Measurements from ENCODE around the gene ATXN3L.

The ATXN3L gene

DNA sequence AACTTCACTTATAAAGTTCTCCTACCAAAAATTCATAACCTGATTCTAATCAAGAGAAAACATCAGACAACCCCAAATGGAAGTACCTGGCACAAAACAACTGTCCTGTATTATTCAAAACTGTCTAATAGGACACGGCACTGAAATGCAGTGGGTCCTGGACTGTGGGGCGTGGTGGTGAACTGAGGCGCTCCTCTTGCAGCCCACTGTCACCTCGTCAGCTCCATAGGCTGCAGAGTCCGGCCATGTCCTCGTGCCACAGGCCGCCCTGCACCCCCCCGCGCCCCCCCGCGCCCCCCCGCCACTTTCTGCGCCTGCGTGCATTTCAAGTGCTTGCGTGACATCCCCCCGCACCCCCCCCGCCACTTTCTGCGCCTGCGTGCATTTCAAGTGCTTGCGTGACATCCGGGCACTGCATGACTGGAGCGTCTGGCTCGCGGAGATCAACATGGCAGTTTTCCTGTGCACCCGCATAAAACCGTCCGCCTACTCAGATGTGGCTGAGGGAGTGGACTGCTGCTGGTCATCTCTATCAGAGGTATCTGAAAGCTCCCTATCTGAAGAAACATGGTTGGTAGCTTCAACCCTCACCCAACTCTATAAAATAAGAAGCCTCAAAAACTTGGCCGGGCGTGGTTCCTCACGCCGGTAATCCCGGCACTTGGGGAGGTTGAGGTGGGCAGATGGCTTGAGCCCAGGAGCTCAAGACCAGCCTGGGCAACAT lies 28.8 kb downstream of the ATXN3L start:
- H3K27ac ChIP-seq = no peak overlapping the region
- no peak for TF ChIP-seq CTCF (IDR thresholded peaks at IDR 0.05)
- TF ChIP-seq ZFX (IDR thresholded peaks at IDR 0.05; ENCODE audit: borderline replicate concordance) = no peak

- H3K27ac ChIP-seq = no peak overlapping the region
- TF ChIP-seq CTCF (IDR thresholded peaks at IDR 0.05) = no peak
- TF ChIP-seq ZFX (IDR thresholded peaks at IDR 0.05; ENCODE audit: borderline replicate concordance) = no peak
Measured at GRCh38 chrX:13288671-13289070, 31.2 kb downstream of the ATXN3L start.

DNA sequence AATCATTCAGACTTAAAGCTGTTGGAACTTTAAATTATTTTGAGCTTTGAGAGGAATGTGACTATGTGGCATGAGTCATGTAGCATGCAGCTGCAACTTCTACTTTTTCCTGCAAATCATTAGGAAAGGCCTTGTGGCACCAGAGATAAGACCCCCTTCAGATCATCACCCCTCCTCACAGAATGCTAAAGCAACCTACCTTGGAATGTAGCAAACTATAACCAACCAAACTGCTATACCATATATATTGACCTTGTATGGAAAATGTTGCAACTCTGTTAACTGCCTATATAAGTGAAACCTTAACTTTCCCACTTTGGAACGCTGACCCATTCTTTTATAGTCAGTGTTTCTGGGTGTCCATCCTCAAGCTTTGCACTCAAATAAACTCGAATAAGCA lies 32.0 kb downstream of the ATXN3L start:
- TF ChIP-seq CTCF (IDR thresholded peaks at IDR 0.05) (no peak), ZFX (IDR thresholded peaks at IDR 0.05; ENCODE audit: borderline replicate concordance) (no peak)
- no peak overlapping the region for H3K27ac ChIP-seq

- TF ChIP-seq CTCF (IDR thresholded peaks at IDR 0.05) (no peak), ZFX (IDR thresholded peaks at IDR 0.05; ENCODE audit: borderline replicate concordance) (no peak)
- H3K27ac ChIP-seq = no peak overlapping the region
Measured at GRCh38 chrX:13285693-13286092, 34.2 kb downstream of the ATXN3L start.

- TF ChIP-seq CTCF (IDR thresholded peaks at IDR 0.05) (no peak), ZFX (IDR thresholded peaks at IDR 0.05; ENCODE audit: borderline replicate concordance) (no peak)
- no peak overlapping the region for H3K27ac ChIP-seq
Measured at GRCh38 chrX:13285229-13285628, 34.6 kb downstream of the ATXN3L start.

GRCh38 chrX:13284570-13284969 lies 35.3 kb downstream of the ATXN3L start:
- TF ChIP-seq ZFX (IDR thresholded peaks at IDR 0.05; ENCODE audit: borderline replicate concordance) = no peak
- no peak for TF ChIP-seq CTCF (IDR thresholded peaks at IDR 0.05)
- H3K27ac ChIP-seq = no peak overlapping the region

DNA sequence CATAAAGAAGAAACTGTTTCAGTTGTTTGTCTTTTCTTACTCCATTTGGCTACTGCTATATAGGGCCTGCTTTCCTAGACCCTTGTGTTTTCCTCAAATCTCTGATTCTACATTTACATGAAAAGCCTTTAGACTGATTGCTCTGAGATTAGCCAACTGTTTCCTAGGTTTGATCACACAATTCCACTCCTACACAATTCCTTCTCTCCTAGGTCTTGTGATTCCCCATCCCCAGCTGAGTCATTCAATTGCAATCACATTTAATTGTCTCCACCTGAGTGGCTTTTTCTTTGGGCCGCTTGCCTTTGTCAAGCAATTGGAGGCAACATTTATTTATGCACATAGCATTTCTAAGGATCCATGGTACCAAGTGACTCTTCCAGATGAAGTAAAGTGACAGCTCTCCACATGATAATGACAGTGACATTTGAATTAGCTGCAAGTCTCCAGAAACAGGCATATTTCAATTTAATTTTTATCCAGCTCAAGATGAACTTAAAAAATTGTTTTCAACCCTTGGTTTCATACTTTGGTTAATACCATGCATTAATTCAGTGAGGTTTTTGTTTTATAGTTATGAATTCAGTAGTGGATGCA lies 35.8 kb downstream of the ATXN3L start:
- TF ChIP-seq CTCF (IDR thresholded peaks at IDR 0.05) (no peak), ZFX (IDR thresholded peaks at IDR 0.05; ENCODE audit: borderline replicate concordance) (no peak)
- no peak overlapping the region for H3K27ac ChIP-seq
